K562 (cell line): ENCODE data around the gene LAPTM4A. TPM values are rescaled to one million over a fixed set of nuclear protein-coding genes. Genes with fewer than 3 reads are reported as not detected.
"Not testable (repeated sequence)": the region's sequence is repeated elsewhere in the genome, so short reads cannot be mapped to it uniquely, and the experiment has no call there.

Experiments
- ATAC-seq: fragments of 200-7000 bp; cut with Tn5 transposase; 3 replicates; pipeline ENCODE4 v1.9.1; 2020; ENCODE audit warnings: moderate library complexity
- BruUV-seq: library from RNA; stranded (reverse); fragments of 400-500 nt; replicated peaks from 2 replicates; lab custom pipeline; 2021; lab: Mats Ljungman, UMichigan
- CTCF ChIA-PET: fragments of 300-600 bp; formaldehyde crosslinking; extraction: SDS; loops from one replicate; lab custom pipeline; 2021; ENCODE audit warnings: low intra/inter-chr PET ratio; lab: Yijun Ruan, JAX
- POLR2A ChIA-PET: fragments of 300-600, 350-650 bp; sonication (Branson Sonifier 250); formaldehyde crosslinking; extraction: SDS; loops from one replicate; lab custom pipeline; 2021; ENCODE audit warnings: antibody characterized with exemption, inconsistent platforms; lab: Yijun Ruan, JAX
- DNase-seq, 4 experiments: peaks; one replicate each; pipeline versions ENCODE4 v3.0.0 to v3.0.0-alpha.2; 2011 to 2018; ENCODE audit warnings: low spot score in 3 of 4, mixed read lengths in 3 of 4; ENCODE audit errors: extremely low read depth in 1 of 4
- FAIRE-seq: peaks from 2 replicates; lab custom pipeline; 2011; peaks lifted over from hg19 to GRCh38; lab: Jason Lieb, UNC
- H2AFZ ChIP-seq: 2 replicates; pipeline ENCODE4 v1.6.0; 2011; ENCODE audit warnings: low read depth, low read length, control low read depth, inconsistent platforms
- H3K27ac ChIP-seq: fragments of 200-600 bp; 3 replicates; pipeline ENCODE4 v1.8.0; 2011; ENCODE audit warnings: low read depth, mild to moderate bottlenecking, control low read depth, inconsistent platforms, low read length, moderate library complexity, mixed read lengths; ENCODE audit errors: extremely low read depth
- H3K27me3 ChIP-seq, 2 experiments: fragments of 300-600 bp in 1 of 2; 2 replicates in 1 of 2; 3 replicates in 1 of 2; pipeline versions ENCODE4 v1.6.0 to v1.8.0; 2011; ENCODE audit warnings: inconsistent platforms in 2 of 2, low read length in 2 of 2, mild to moderate bottlenecking in 1 of 2, mixed read lengths in 1 of 2, moderate library complexity in 1 of 2; ENCODE audit not compliant: control insufficient read depth in 2 of 2, insufficient read depth in 2 of 2
- H3K36me3 ChIP-seq: fragments of 300-600 bp; 3 replicates; pipeline ENCODE4 v1.8.0; 2011; ENCODE audit warnings: mild to moderate bottlenecking, low read length, inconsistent platforms; ENCODE audit not compliant: control insufficient read depth, insufficient read depth
- H3K4me1 ChIP-seq, 2 experiments: fragments of 200-600 bp in 1 of 2; replicated peaks in 1 of 2; 2 replicates in 1 of 2; 3 replicates in 1 of 2; pipeline versions ENCODE4 v1.5.1 to v1.8.0; 2011; ENCODE audit warnings: inconsistent platforms in 2 of 2, low read length in 2 of 2, mild to moderate bottlenecking in 1 of 2, mixed read lengths in 1 of 2, moderate library complexity in 1 of 2; ENCODE audit not compliant: control insufficient read depth in 2 of 2, insufficient read depth in 2 of 2
- H3K4me2 ChIP-seq: 2 replicates; pipeline ENCODE4 v1.6.1; 2011; ENCODE audit warnings: low read length, control low read depth, inconsistent platforms, mixed read lengths; ENCODE audit not compliant: insufficient read depth
- H3K4me3 ChIP-seq: fragments of 200-600 bp; sonication (generic), shearing (Covaris generic); 2 replicates; pipeline ENCODE4 v1.5.1; 2016; ENCODE audit warnings: control low read depth, inconsistent platforms
- H3K79me2 ChIP-seq: fragments of 200-600 bp; 3 replicates; pipeline ENCODE4 v1.8.0; 2011; ENCODE audit warnings: low read length, inconsistent platforms; ENCODE audit not compliant: control insufficient read depth, insufficient read depth
- H3K9ac ChIP-seq, 2 experiments: 2 replicates each; pipeline versions ENCODE4 v1.6.0 to v1.6.1; 2011; ENCODE audit warnings: low read depth in 2 of 2, low read length in 2 of 2, control low read depth in 1 of 2, inconsistent platforms in 1 of 2, mild to moderate bottlenecking in 1 of 2, mixed read lengths in 1 of 2; ENCODE audit not compliant: insufficient read depth in 1 of 2
- H3K9me1 ChIP-seq: one replicate; pipeline ENCODE4 v1.6.0; 2011; ENCODE audit warnings: inconsistent platforms, mild to moderate bottlenecking, low read length, moderate library complexity; ENCODE audit not compliant: control insufficient read depth, insufficient read depth
- H3K9me3 ChIP-seq: replicated peaks from 2 replicates; pipeline ENCODE4 v1.5.1; 2011; ENCODE audit warnings: low read depth, low read length, inconsistent platforms; ENCODE audit not compliant: control insufficient read depth, insufficient read depth
- H4K20me1 ChIP-seq: replicated peaks from 2 replicates; pipeline ENCODE4 v1.6.1; 2011; ENCODE audit warnings: low read length, inconsistent platforms, mixed read lengths; ENCODE audit not compliant: control insufficient read depth, insufficient read depth
- OTX1 ChIP-seq: fragments of 450-650 bp; formaldehyde crosslinking; IDR thresholded peaks from 2 replicates; pipeline ENCODE4 v1.4.0; 2022; ENCODE audit warnings: mild to moderate bottlenecking
- RBBP5 ChIP-seq: fragments of 200-600 bp; sonication (generic); IDR thresholded peaks from 2 replicates; pipeline ENCODE4 v1.6.1; 2012; ENCODE audit warnings: borderline replicate concordance, mild to moderate bottlenecking, low read length, control low read depth, inconsistent platforms; ENCODE audit not compliant: insufficient read depth, poor library complexity, severe bottlenecking
- SMARCA5 ChIP-seq: fragments of 450-650 bp; IDR thresholded peaks from 2 replicates; pipeline ENCODE4 v1.6.1; 2016
- ZNF12 ChIP-seq: sonication (generic); formaldehyde crosslinking; IDR thresholded peaks from 2 replicates; pipeline ENCODE4 v1.4.0; 2020; ENCODE audit warnings: mild to moderate bottlenecking, missing genetic modification reagents
- whole genome bisulfite sequencing: fragments of 100-300 bp; shearing (Covaris generic); methylation state at CpG from one replicate; pipeline ENCODE4 v1.1.6; 2016; ENCODE audit warnings: low coverage, mixed read lengths; ENCODE audit not compliant: insufficient coverage; ENCODE audit errors: missing lambda C conversion rate; 5-methylcytosine and 5-hydroxymethylcytosine counted together
- in situ Hi-C: fragments of 300-500 bp; cut with MboI; formaldehyde crosslinking; loops from 4 replicates; pipeline ENCODE4 v1.15.0; 2018; ENCODE audit warnings: inconsistent platforms, mixed read lengths
- intact Hi-C: fragments of 100-400 bp; cut with micrococcal nuclease; formaldehyde crosslinking; loops from 2 replicates; pipeline ENCODE4 v1.14.2; 2022
- polyA plus RNA-seq, 8 experiments: library from polyadenylated mRNA; depleted of rRNA in 4 of 8; stranded (reverse) in 5 of 8; unstranded in 3 of 8; fragments of >200 nt; fragmentation: Nextera tagmentation in 2 of 8; fragmentation: Illumina TruSeq in 1 of 8; extraction: Ambion mirVana in 2 of 8; extraction: Trizol in 1 of 8; gene quantifications; 2 replicates each; pipeline versions ENCODE4 v1.2.1 to v1.2.3, GENCODE V29; 2011 to 2014; ENCODE audit warnings: inconsistent platforms in 1 of 8, missing spikeins in 1 of 8
- total RNA-seq, 7 experiments: library from RNA; depleted of rRNA in 6 of 7; stranded (reverse); fragments of >200 nt in 6 of 7; fragmentation: Illumina TruSeq in 2 of 7; extraction: Trizol in 2 of 7; gene quantifications; 2 replicates each; pipeline versions ENCODE4 v1.2.1 to v1.2.3, GENCODE V29; 2011 to 2021; ENCODE audit warnings: low replicate concordance in 1 of 7
- TF ChIP-seq, protein P1 (sequence below), 2 experiments: fragments of 450-650 bp in 1 of 2; IDR thresholded peaks; 2 replicates each; pipeline ENCODE4 v1.6.1; 2011 to 2017; ENCODE audit warnings: low read depth in 2 of 2, antibody characterized with exemption in 1 of 2, borderline replicate concordance in 1 of 2, low read length in 1 of 2, mild to moderate bottlenecking in 1 of 2, mixed read lengths in 1 of 2; ENCODE audit not compliant: control insufficient read depth in 1 of 2

Gene LAPTM4A
- total and polyA plus RNA-seq, 9 of the 15 experiments (the other 6 are each of a cell fraction or from before 2014, with no cell fraction given), result 13.4 to 157 (median 50.1) TPM

DNA sequence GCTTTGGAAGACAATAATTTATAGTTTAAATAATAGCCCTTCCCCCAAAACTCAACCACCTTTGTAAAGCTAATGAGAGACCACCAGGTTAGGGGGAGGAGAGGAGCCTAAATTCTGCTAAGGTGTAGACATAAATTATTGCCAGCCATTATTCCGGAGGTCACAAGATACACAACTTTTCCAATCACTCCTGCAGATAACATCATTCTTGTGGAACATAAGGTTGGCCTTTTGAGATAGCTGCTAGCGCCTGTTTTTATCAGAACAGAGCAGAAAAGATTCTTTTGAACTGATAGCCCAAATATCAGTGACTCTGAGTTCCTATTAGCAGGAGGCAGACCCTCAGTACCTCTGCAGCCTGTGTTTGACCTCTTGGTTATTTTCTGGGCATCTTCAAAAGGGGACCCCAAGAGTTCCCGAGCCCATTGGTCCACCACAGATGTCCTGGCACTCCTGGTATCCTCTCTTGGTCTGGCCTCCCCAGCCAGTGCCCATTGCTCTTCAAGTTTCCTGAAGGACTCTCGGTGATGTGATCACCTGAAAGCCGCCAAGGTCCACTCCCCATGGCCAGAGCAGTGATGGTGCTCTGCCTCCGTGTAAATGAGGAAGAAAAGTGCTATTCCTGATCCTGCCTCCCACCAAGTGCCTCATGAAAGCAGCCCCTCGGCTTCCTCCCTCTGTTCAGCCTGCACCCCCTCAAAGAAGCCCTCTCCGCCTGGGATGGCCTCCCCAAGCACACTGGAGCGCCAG is 38.5 kb upstream of the LAPTM4A start (continued):
- TF ChIP-seq, protein P1, sequence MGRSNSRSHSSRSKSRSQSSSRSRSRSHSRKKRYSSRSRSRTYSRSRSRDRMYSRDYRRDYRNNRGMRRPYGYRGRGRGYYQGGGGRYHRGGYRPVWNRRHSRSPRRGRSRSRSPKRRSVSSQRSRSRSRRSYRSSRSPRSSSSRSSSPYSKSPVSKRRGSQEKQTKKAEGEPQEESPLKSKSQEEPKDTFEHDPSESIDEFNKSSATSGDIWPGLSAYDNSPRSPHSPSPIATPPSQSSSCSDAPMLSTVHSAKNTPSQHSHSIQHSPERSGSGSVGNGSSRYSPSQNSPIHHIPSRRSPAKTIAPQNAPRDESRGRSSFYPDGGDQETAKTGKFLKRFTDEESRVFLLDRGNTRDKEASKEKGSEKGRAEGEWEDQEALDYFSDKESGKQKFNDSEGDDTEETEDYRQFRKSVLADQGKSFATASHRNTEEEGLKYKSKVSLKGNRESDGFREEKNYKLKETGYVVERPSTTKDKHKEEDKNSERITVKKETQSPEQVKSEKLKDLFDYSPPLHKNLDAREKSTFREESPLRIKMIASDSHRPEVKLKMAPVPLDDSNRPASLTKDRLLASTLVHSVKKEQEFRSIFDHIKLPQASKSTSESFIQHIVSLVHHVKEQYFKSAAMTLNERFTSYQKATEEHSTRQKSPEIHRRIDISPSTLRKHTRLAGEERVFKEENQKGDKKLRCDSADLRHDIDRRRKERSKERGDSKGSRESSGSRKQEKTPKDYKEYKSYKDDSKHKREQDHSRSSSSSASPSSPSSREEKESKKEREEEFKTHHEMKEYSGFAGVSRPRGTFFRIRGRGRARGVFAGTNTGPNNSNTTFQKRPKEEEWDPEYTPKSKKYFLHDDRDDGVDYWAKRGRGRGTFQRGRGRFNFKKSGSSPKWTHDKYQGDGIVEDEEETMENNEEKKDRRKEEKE (IDR thresholded peaks at IDR 0.05; ENCODE audit: borderline replicate concordance in 1 of 2, control insufficient read depth in 1 of 2, low read depth in 2 of 2, low read length in 1 of 2), result no peak
- peak; percentile 80; the same call in 1 of the 2 replicates for TF ChIP-seq OTX1 (CRISPR knock-in tag)
- no peak for TF ChIP-seq SMARCA5
- no peak for TF ChIP-seq RBBP5

DNA sequence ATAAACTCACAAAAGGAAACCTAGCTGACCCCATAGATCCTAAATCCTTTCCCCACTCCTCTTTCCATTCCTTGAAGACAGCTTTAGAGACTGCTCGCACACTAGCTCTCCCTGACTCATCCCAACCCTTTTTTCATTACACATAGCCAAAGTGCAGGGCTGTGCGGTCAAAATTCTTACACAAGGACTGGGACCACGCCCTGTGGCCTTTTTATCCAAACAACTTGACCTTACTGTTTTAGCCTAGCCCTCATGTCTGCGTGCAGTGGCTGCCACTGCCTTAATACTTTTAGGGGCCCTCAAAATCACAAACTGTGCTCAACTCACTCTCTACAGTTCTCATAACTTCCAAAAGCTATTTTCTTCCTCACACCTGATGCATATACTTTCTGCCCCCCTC is 34.5 kb upstream of the LAPTM4A start:
- ATAC-seq, H3K4me2 ChIP-seq, H3K36me3 ChIP-seq, H3K4me3 ChIP-seq, H3K9me1 ChIP-seq, H3K27ac ChIP-seq, DNase-seq, CTCF ChIA-PET, BruUV-seq, H3K79me2 ChIP-seq, H3K9ac ChIP-seq, FAIRE-seq, intact Hi-C loops, H4K20me1 ChIP-seq, H2AFZ ChIP-seq, H3K27me3 ChIP-seq, in situ Hi-C loops, H3K9me3 ChIP-seq: not testable (repeated sequence)
- 15% methylated on average over 4 of the region's 4 CpGs for WGBS
- peaks cover 5 to 20% of the 10 kb centered on the region in 2 experiments for H3K4me1 ChIP-seq
- POLR2A ChIA-PET, result interaction anchor here (1.4 kb wide), 1 partner anchor 51 kb away, joined by 4 read pairs; no protein-coding TSS in a partner anchor
- peak; percentile 92 for TF ChIP-seq ZNF12 (CRISPR knock-in tag)

DNA sequence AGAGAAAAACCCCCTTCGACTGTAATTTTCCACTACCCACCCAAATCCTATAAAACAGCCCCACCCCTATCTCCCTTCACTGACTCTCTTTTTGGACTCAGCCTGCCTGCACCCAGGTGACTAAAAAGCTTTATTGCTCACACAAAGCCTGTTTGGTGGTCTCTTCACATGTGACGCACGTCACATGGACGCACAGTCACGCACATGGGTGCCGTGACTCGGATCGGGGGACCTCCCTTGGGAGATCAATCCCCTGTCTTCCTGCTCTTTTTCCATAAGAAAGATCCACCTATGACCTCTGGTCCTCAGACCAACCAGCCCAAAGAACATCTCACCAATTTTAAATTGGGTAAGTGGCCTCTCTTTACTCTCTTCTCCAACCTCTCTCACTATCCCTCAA is 31.4 kb upstream of the LAPTM4A start:
- H3K9me3 ChIP-seq, BruUV-seq, DNase-seq, H3K36me3 ChIP-seq, H3K27ac ChIP-seq, H4K20me1 ChIP-seq, H3K4me3 ChIP-seq, H3K9ac ChIP-seq, H3K79me2 ChIP-seq, FAIRE-seq, H3K27me3 ChIP-seq, POLR2A ChIA-PET, H3K9me1 ChIP-seq, H3K4me2 ChIP-seq, H2AFZ ChIP-seq, intact Hi-C loops, in situ Hi-C loops, ATAC-seq: not testable (repeated sequence)
- CTCF ChIA-PET, result interaction anchor here (0.7 kb wide), 1 partner anchor 34 kb away, joined by 3 read pairs; no protein-coding TSS in a partner anchor
- WGBS, result 61% methylated on average over 8 of the region's 8 CpGs
- H3K4me1 ChIP-seq, result peaks cover 9 to 12% of the 10 kb centered on the region in 2 experiments
